ENCODE results near the gene WDR88. TPM values are rescaled to one million over a fixed set of nuclear protein-coding genes. Genes with fewer than 3 reads are reported as not detected.
A peak's percentile ranks its signal among the peaks of the same experiment; 100 is the strongest.

The WDR88 gene
- total RNA-seq: not detected
- 0.25 TPM for polyA plus RNA-seq

- DNase-seq: no peak
- no peaks in the 10 kb centered on the region for H3K27me3 ChIP-seq (ENCODE audit: insufficient read depth, low read length, poor library complexity, severe bottlenecking)
- no peak within 1 kb of the TSS for H3K4me3 ChIP-seq (ENCODE audit: low read length)
- Mint-ChIP-seq H3K4me3 (peak within 1 kb of the TSS in 1 of 7 donors; percentile 68), H3K36me3 (peaks cover 0 to 31% (median 9%) of the 10 kb centered on the region in 3 donors), H3K27ac (peak within 1 kb of the TSS in 2 of 8 donors; percentile 70 to 82), H3K9me3 (no peaks in the 10 kb centered on the region), H3K4me1 (peaks cover 4 to 5% (median 4%) of the 10 kb centered on the region in 3 donors), H3K27me3 (no peaks in the 10 kb centered on the region)
- ChIA-PET CTCF (no interaction called here), POLR2A (no interaction called here)
- H3K9me3 ChIP-seq (ENCODE audit: low read length): no peaks in the 10 kb centered on the region
- peaks cover 4% of the 10 kb centered on the region for H3K36me3 ChIP-seq (ENCODE audit: insufficient read depth, low read length)
- H3K4me1 ChIP-seq (ENCODE audit: insufficient read depth, low read length): no peaks in the 10 kb centered on the region
- no peak within 1 kb of the TSS for H3K27ac ChIP-seq (ENCODE audit: low read depth, low read length)
Observed at GRCh38 chr19:33132021-33132420, at the start of gene WDR88. TSS of gene WDR88 (plus strand) at chr19:33132114. CDS start at chr19:33132170, 56 bp downstream.

- Histone ChIP-seq H3K4me3 (ENCODE audit: low read length) (no peak overlapping the region), H3K4me1 (ENCODE audit: insufficient read depth, low read length) (peaks cover 14% of the 10 kb centered on the region), H3K27me3 (ENCODE audit: insufficient read depth, low read length, poor library complexity, severe bottlenecking) (no peaks in the 10 kb centered on the region), H3K27ac (ENCODE audit: low read depth, low read length) (no peak overlapping the region), H3K9me3 (ENCODE audit: low read length) (no peaks in the 10 kb centered on the region), H3K36me3 (ENCODE audit: insufficient read depth, low read length) (peaks cover 8% of the 10 kb centered on the region)
- POLR2A ChIA-PET: no interaction called here
- Mint-ChIP-seq H3K9me3 (no peaks in the 10 kb centered on the region), H3K36me3 (peaks cover 5 to 44% (median 10%) of the 10 kb centered on the region in 3 donors), H3K27ac (peak overlapping the region in 1 of 8 donors; percentile 36), H3K27me3 (no peaks in the 10 kb centered on the region), H3K4me3 (peak overlapping the region in 1 of 7 donors; percentile 34), H3K4me1 (peaks cover 20 to 43% (median 35%) of the 10 kb centered on the region in 3 donors)
- CTCF ChIA-PET: no interaction called here
- DNase-seq: no peak
Observed at GRCh38 chr19:33085570-33086128, 46.3 kb upstream of the WDR88 start.

DNA sequence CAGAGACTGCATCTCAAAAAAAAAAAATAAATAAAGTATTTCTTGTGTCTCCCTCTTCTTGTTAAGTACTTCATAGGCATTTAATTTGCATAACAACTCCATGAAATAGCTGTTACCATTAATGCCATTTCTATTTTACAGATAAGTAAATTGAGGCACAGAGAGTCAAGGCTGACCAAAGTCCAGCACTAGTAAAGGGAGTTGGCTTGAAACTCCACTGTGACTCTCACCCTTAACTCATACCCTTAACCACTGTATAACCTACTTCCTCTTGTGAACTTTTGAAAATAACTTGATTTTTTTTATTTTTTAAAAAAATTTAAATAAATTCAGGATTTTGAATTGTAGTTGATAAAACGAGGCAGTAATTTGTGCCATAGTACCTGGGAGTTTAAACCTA lies 45.0 kb upstream of the WDR88 start:
- Mint-ChIP-seq H3K27ac (no peak overlapping the region), H3K4me3 (no peak overlapping the region), H3K27me3 (no peaks in the 10 kb centered on the region), H3K9me3 (no peaks in the 10 kb centered on the region), H3K36me3 (peaks cover 5 to 46% (median 10%) of the 10 kb centered on the region in 3 donors), H3K4me1 (peaks cover 7 to 30% (median 22%) of the 10 kb centered on the region in 3 donors)
- no peak for DNase-seq
- Histone ChIP-seq H3K27ac (ENCODE audit: low read depth, low read length) (no peak overlapping the region), H3K36me3 (ENCODE audit: insufficient read depth, low read length) (peaks cover 17% of the 10 kb centered on the region), H3K4me1 (ENCODE audit: insufficient read depth, low read length) (peaks cover 8% of the 10 kb centered on the region), H3K4me3 (ENCODE audit: low read length) (no peak overlapping the region), H3K9me3 (ENCODE audit: low read length) (no peaks in the 10 kb centered on the region), H3K27me3 (ENCODE audit: insufficient read depth, low read length, poor library complexity, severe bottlenecking) (no peaks in the 10 kb centered on the region)
- ChIA-PET POLR2A (no interaction called here), CTCF (no interaction called here)

GRCh38 chr19:33089010-33089409 lies 42.9 kb upstream of the WDR88 start:
- H3K4me1 Mint-ChIP-seq: peaks cover 3 to 22% (median 16%) of the 10 kb centered on the region in 3 donors
- Histone ChIP-seq H3K36me3 (ENCODE audit: insufficient read depth, low read length) (peaks cover 33% of the 10 kb centered on the region), H3K27me3 (ENCODE audit: insufficient read depth, low read length, poor library complexity, severe bottlenecking) (no peaks in the 10 kb centered on the region), H3K4me3 (ENCODE audit: low read length) (no peak overlapping the region), H3K4me1 (ENCODE audit: insufficient read depth, low read length) (no peaks in the 10 kb centered on the region), H3K27ac (ENCODE audit: low read depth, low read length) (no peak overlapping the region), H3K9me3 (ENCODE audit: low read length) (no peaks in the 10 kb centered on the region)
- peaks cover 5 to 62% (median 15%) of the 10 kb centered on the region in 3 donors for H3K36me3 Mint-ChIP-seq
- H3K9me3 Mint-ChIP-seq: no peaks in the 10 kb centered on the region
- H3K27ac Mint-ChIP-seq: no peak overlapping the region
- no peak for DNase-seq
- ChIA-PET POLR2A (no interaction called here), CTCF (no interaction called here)
- H3K27me3 Mint-ChIP-seq: no peaks in the 10 kb centered on the region
- H3K4me3 Mint-ChIP-seq: no peak overlapping the region

DNA sequence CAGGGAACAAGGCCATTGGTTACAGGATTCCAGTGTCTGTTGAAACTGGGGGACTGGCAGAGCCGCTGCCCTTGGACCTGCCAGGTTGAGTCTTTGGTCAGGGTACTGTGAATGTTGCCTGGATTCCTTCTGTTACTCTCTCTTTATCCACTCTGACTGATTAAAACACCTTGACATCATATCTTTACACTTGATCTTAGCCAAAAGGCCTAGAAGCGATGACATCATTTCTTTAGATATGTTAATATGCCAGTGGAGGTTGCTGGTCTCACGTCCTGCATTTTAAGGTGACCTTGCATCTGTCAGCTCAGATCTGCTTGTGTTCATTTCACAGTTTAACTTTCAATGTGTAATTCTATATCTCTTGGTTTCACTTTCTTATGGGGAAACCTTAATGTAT lies 41.7 kb upstream of the WDR88 start:
- H3K27ac ChIP-seq (ENCODE audit: low read depth, low read length): no peak overlapping the region
- POLR2A ChIA-PET: no interaction called here
- H3K9me3 ChIP-seq (ENCODE audit: low read length): no peaks in the 10 kb centered on the region
- no peaks in the 10 kb centered on the region for H3K27me3 ChIP-seq (ENCODE audit: insufficient read depth, low read length, poor library complexity, severe bottlenecking)
- H3K27me3 Mint-ChIP-seq: no peaks in the 10 kb centered on the region
- peaks cover 0 to 19% (median 11%) of the 10 kb centered on the region in 3 donors for H3K4me1 Mint-ChIP-seq
- H3K9me3 Mint-ChIP-seq: no peaks in the 10 kb centered on the region
- DNase-seq: no peak
- no peak overlapping the region for H3K4me3 Mint-ChIP-seq
- H3K36me3 Mint-ChIP-seq: peaks cover 5 to 71% (median 13%) of the 10 kb centered on the region in 3 donors
- H3K36me3 ChIP-seq (ENCODE audit: insufficient read depth, low read length): peaks cover 39% of the 10 kb centered on the region
- no peaks in the 10 kb centered on the region for H3K4me1 ChIP-seq (ENCODE audit: insufficient read depth, low read length)
- no peak overlapping the region for H3K4me3 ChIP-seq (ENCODE audit: low read length)
- no peak overlapping the region for H3K27ac Mint-ChIP-seq
- CTCF ChIA-PET: no interaction called here

GRCh38 chr19:33093420-33094210 lies 38.3 kb upstream of the WDR88 start:
- H3K4me1 Mint-ChIP-seq: peaks cover 6 to 11% (median 9%) of the 10 kb centered on the region in 3 donors
- no peaks in the 10 kb centered on the region for H3K9me3 Mint-ChIP-seq
- peaks cover 13 to 87% (median 29%) of the 10 kb centered on the region in 3 donors for H3K36me3 Mint-ChIP-seq
- H3K27ac ChIP-seq (ENCODE audit: low read depth, low read length): peak overlapping the region; percentile 57
- ChIA-PET POLR2A (no interaction called here), CTCF (no interaction called here)
- peaks cover 64% of the 10 kb centered on the region for H3K36me3 ChIP-seq (ENCODE audit: insufficient read depth, low read length)
- H3K4me3 ChIP-seq (ENCODE audit: low read length): no peak overlapping the region
- H3K4me3 Mint-ChIP-seq: no peak overlapping the region
- no peaks in the 10 kb centered on the region for H3K4me1 ChIP-seq (ENCODE audit: insufficient read depth, low read length)
- H3K27me3 Mint-ChIP-seq: no peaks in the 10 kb centered on the region
- no peaks in the 10 kb centered on the region for H3K9me3 ChIP-seq (ENCODE audit: low read length)
- no peaks in the 10 kb centered on the region for H3K27me3 ChIP-seq (ENCODE audit: insufficient read depth, low read length, poor library complexity, severe bottlenecking)
- DNase-seq: no peak
- no peak overlapping the region for H3K27ac Mint-ChIP-seq

GRCh38 chr19:33094436-33095067 lies 37.4 kb upstream of the WDR88 start:
- Mint-ChIP-seq H3K4me3 (no peak overlapping the region), H3K4me1 (peaks cover 3 to 6% (median 5%) of the 10 kb centered on the region in 3 donors), H3K27me3 (no peaks in the 10 kb centered on the region), H3K9me3 (no peaks in the 10 kb centered on the region), H3K36me3 (peaks cover 8 to 82% (median 30%) of the 10 kb centered on the region in 3 donors), H3K27ac (no peak overlapping the region)
- ChIA-PET POLR2A (no interaction called here), CTCF (no interaction called here)
- Histone ChIP-seq H3K9me3 (ENCODE audit: low read length) (no peaks in the 10 kb centered on the region), H3K27me3 (ENCODE audit: insufficient read depth, low read length, poor library complexity, severe bottlenecking) (no peaks in the 10 kb centered on the region), H3K36me3 (ENCODE audit: insufficient read depth, low read length) (peaks cover 66% of the 10 kb centered on the region), H3K27ac (ENCODE audit: low read depth, low read length) (no peak overlapping the region), H3K4me1 (ENCODE audit: insufficient read depth, low read length) (no peaks in the 10 kb centered on the region), H3K4me3 (ENCODE audit: low read length) (no peak overlapping the region)
- no peak for DNase-seq

GRCh38 chr19:33096005-33096404 lies 35.9 kb upstream of the WDR88 start:
- CTCF ChIA-PET: no interaction called here
- no peaks in the 10 kb centered on the region for H3K9me3 ChIP-seq (ENCODE audit: low read length)
- H3K36me3 ChIP-seq (ENCODE audit: insufficient read depth, low read length): peaks cover 59% of the 10 kb centered on the region
- Mint-ChIP-seq H3K4me1 (peaks cover 0 to 6% (median 0%) of the 10 kb centered on the region in 3 donors), H3K27ac (no peak overlapping the region), H3K9me3 (no peaks in the 10 kb centered on the region), H3K27me3 (no peaks in the 10 kb centered on the region), H3K4me3 (no peak overlapping the region), H3K36me3 (peaks cover 9 to 79% (median 29%) of the 10 kb centered on the region in 3 donors)
- H3K4me3 ChIP-seq (ENCODE audit: low read length): no peak overlapping the region
- DNase-seq: no peak
- no peaks in the 10 kb centered on the region for H3K27me3 ChIP-seq (ENCODE audit: insufficient read depth, low read length, poor library complexity, severe bottlenecking)
- POLR2A ChIA-PET: no interaction called here
- H3K4me1 ChIP-seq (ENCODE audit: insufficient read depth, low read length): no peaks in the 10 kb centered on the region
- no peak overlapping the region for H3K27ac ChIP-seq (ENCODE audit: low read depth, low read length)
